GM10266 (cell line): ENCODE measurements around the gene RPL6.
"Not testable (repeated sequence)": the region's sequence is repeated elsewhere in the genome, so short reads cannot be mapped to it uniquely, and the experiment has no call there.

Source experiments
- DNase-seq: peaks from one replicate; pipeline ENCODE4 v3.0.0; 2012; ENCODE audit errors: extremely low spot score
- TF ChIP-seq, protein P1 (sequence below): IDR thresholded peaks from 2 replicates; pipeline ENCODE4 v1.5.1; 2012; ENCODE audit warnings: mild to moderate bottlenecking, low read depth; ENCODE audit not compliant: control insufficient read depth, insufficient read depth; ENCODE audit errors: missing control alignments

Gene RPL6

DNA sequence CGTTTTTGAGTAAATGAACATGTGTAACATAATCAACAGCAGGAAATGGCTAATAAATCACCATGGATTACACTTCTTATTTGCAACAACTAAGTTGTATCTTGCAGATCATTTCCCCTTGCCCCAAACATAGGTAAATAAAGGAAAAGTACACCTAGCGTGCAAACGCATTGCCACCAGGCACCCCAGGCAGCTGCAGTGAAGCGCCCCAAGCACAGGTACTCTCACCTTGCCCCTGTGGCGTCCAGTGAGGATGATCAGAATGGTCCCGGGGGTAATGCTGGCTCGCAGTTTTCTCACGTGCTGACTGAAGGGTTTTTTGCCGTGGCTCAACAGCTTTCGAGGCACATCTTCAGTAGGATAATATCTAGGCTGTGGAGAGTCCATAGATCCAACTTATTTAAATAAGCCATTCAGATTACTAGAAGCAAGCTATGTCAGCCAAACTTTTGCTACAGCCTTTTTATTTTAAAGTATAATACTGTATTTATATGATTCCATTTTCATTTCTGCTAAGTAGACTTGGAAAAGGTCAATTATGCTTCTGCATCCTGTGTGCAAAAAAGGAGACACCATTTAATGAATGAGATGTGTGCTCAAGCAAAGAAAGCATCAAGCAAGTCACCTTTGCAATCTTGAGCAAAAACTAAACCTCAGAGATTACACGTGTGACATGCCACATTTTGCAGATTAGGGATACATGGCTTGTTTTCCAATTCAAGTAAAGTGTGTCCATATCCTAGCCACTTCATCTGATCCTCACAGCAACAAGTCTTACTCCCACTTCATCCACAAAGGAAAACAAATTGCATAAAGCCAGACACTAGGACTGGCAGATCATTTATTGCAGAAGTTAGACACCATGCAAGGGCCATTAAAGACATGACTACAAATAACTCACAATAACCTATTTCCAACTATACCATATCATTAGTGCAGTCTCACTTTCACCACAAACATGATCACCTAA, 2.6 kb downstream of the RPL6 start:
- DNase-seq: no peak
- TF ChIP-seq, protein P1, sequence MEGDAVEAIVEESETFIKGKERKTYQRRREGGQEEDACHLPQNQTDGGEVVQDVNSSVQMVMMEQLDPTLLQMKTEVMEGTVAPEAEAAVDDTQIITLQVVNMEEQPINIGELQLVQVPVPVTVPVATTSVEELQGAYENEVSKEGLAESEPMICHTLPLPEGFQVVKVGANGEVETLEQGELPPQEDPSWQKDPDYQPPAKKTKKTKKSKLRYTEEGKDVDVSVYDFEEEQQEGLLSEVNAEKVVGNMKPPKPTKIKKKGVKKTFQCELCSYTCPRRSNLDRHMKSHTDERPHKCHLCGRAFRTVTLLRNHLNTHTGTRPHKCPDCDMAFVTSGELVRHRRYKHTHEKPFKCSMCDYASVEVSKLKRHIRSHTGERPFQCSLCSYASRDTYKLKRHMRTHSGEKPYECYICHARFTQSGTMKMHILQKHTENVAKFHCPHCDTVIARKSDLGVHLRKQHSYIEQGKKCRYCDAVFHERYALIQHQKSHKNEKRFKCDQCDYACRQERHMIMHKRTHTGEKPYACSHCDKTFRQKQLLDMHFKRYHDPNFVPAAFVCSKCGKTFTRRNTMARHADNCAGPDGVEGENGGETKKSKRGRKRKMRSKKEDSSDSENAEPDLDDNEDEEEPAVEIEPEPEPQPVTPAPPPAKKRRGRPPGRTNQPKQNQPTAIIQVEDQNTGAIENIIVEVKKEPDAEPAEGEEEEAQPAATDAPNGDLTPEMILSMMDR: no peak

DNA sequence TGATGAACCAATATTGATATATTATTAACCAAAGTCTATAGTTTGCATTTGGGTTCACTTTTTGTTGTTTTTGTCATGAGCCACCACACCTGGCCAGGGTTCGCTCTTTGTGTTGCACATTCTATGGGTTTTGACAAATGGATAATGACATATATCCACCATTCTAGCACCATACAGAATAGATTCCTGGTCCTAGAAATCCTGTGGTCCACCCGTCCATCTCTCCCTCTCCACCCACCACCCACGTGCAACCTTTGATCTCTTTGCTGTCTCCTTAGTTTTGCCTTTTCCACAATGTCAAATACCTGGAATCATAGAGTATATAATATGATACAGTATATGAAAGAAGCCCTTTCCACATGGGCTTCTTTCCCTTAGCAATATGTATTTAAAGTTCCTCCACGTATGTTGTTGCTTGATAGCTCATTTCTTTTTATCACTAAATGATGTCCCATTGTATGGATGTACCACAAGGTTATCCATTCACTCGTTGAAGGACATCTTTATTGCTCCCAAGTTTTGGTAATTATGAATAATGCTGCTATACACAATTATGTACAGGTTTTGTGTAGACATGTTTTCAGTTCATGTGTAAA, 7.4 kb downstream of the RPL6 start:
- DNase-seq: no peak
- TF ChIP-seq, protein P1: no peak

DNA sequence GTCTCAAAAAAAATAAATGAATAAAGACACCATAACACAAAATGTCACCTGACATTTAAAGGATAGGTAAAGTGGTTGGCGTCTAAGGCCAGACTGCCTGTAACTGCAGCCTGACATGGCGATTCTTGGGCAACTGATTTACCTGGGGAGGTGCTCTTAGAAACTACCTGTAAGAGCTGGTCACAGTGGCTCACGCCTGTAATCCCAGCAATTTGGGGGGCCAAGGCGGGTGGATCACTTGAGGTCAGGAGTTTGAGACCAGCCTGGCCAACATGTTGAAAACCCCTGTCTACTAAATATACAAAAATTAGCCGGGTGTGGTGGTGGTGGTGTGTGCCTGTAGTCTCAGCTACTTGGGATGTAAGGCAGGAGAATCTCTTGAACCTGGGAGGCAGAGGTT, 8.4 kb downstream of the RPL6 start:
- no peak for DNase-seq
- TF ChIP-seq, protein P1: no peak

DNA sequence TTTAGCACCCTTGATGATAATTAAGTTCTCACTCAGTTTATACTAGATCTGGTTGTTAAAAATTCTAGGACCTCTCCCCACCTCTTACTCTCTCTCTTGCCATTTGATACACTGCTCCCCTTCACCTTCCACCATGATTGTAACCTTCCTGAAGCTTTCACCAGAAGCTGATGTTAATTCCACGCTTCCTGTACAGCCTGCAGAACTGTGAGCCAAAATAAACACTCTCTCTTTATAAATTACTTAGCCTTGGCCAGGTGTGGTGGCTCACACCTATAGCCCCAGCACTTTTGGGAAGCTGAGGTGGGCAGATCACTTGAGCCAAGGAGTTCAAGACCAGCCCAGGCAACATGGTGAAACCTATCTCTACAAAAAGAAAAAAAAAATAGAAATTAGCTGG, 16.1 kb downstream of the RPL6 start:
- TF ChIP-seq, protein P1: no peak
- DNase-seq: no peak

DNA sequence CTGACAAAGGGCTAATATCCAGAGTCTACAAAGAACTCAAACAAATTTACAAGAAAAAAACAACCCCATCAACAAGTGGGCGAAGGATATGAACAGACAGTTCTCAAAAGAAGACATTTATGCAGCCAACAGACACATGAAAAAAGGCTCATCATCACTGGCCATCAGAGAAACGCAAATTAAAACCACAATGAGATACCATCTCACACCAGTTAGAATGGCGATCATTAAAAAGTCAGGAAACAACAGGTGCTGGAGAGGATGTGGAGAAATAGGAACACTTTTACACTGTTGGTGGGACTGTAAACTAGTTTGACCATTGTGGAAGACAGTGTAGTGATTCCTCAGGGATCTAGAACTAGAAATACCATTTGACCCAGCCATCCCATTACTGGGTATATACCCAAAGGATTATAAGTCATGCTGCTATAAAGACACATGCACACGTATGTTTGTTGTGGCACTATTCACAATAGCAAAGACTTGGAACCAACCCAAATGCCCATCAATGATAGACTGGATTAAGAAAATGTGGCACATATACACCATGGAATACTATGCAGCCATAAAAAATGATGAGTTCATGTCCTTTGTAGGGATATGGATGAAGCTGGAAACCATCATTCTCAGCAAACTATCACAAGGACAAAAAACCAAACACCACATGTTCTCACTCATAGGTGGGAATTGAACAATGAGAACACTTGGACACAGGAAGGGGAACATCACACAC, 19.3 kb downstream of the RPL6 start:
- DNase-seq: not testable (repeated sequence)

DNA sequence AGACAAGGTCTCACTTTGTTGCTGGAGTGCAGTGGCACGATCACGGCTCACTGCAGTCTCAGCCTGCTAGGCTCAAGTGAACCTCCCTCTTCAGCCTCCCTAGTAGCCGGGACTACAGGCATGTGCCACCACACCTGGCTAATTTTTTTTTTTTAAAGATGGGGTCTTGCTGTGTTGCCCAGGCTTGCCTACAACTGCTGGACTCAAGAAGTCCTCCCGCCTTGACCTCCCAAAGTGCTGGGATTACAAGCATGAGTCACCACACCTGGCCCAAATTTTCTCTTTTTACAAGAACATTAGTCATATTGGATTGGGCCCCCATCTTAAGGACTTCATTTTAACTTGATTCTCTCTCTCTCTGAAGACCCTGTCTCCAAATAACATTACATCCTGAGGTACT, 20.2 kb downstream of the RPL6 start:
- no peak for DNase-seq

DNA sequence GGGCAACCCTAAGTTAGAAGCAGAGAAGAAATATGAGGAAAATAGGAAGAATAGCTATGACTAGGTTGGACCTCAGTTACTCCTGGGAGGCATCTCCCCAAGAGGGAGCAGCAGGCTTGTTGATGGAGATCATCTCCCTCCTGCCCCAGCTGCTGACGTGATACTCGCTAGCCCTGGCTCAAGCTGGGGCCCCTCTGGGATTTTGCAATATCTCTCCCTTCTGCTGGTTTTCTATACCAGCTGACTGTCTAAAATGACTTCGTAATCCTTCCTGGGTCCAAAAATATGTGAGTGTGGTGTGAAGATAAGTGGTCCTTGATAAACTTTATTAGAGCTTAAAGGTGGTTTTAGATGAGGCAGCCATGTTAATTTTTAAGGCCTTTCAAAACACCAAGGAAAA, 22.7 kb downstream of the RPL6 start:
- TF ChIP-seq, protein P1: no peak
- DNase-seq: no peak

More for the DNA sequence above, 20.2 kb downstream of the RPL6 start:
- TF ChIP-seq, protein P1: no peak
